ENCODE results near the gene GMDS. TPM values are rescaled to one million over a fixed set of nuclear protein-coding genes. Genes with fewer than 3 reads are reported as not detected.
A peak's percentile ranks its signal among the peaks of the same experiment; 100 is the strongest.

The GMDS gene
- total RNA-seq, 2 experiments from 2014 or later, result 36.6 to 42.8 TPM

- TF ChIP-seq, protein P1, sequence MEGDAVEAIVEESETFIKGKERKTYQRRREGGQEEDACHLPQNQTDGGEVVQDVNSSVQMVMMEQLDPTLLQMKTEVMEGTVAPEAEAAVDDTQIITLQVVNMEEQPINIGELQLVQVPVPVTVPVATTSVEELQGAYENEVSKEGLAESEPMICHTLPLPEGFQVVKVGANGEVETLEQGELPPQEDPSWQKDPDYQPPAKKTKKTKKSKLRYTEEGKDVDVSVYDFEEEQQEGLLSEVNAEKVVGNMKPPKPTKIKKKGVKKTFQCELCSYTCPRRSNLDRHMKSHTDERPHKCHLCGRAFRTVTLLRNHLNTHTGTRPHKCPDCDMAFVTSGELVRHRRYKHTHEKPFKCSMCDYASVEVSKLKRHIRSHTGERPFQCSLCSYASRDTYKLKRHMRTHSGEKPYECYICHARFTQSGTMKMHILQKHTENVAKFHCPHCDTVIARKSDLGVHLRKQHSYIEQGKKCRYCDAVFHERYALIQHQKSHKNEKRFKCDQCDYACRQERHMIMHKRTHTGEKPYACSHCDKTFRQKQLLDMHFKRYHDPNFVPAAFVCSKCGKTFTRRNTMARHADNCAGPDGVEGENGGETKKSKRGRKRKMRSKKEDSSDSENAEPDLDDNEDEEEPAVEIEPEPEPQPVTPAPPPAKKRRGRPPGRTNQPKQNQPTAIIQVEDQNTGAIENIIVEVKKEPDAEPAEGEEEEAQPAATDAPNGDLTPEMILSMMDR (IDR thresholded peaks at IDR 0.05), result no peak
- no peaks in the 10 kb centered on the region for H3K27me3 Mint-ChIP-seq
- CTCF ChIA-PET, result no interaction called here
- intact Hi-C loops (cut with micrococcal nuclease), result no loop called here
- H3K27ac Mint-ChIP-seq, result no peak overlapping the region
- POLR2A ChIA-PET, result no interaction called here
- DNase-seq (no peak), ATAC-seq (no peak)
- no peak overlapping the region for H3K4me3 Mint-ChIP-seq
- H3K36me3 Mint-ChIP-seq (ENCODE audit: low read depth), result peaks cover 14% of the 10 kb centered on the region
- H3K4me1 Mint-ChIP-seq (ENCODE audit: low read depth), result peaks cover 14% of the 10 kb centered on the region
- H3K9me3 Mint-ChIP-seq, result peaks cover 2% of the 10 kb centered on the region
Observed at GRCh38 chr6:1894954-1895353, 350.5 kb downstream of the GMDS start.

GRCh38 chr6:1893470-1894130, 351.8 kb downstream of the GMDS start:
- ChIA-PET CTCF (interaction anchor here (0.6 to 1.2 kb wide), 3 partner anchors 10 to 210 kb away, joined by 3 read pairs; no protein-coding TSS in a partner anchor), POLR2A (no interaction called here)
- no peak overlapping the region for H3K27ac Mint-ChIP-seq
- peaks cover 14% of the 10 kb centered on the region for H3K4me1 Mint-ChIP-seq (ENCODE audit: low read depth)
- no peaks in the 10 kb centered on the region for H3K27me3 Mint-ChIP-seq
- peaks cover 2% of the 10 kb centered on the region for H3K9me3 Mint-ChIP-seq
- ATAC-seq (no peak), DNase-seq (no peak)
- intact Hi-C loops (cut with micrococcal nuclease), result no loop called here
- TF ChIP-seq, protein P1 (IDR thresholded peaks at IDR 0.05), result no peak
- peaks cover 14% of the 10 kb centered on the region for H3K36me3 Mint-ChIP-seq (ENCODE audit: low read depth)
- no peak overlapping the region for H3K4me3 Mint-ChIP-seq

DNA sequence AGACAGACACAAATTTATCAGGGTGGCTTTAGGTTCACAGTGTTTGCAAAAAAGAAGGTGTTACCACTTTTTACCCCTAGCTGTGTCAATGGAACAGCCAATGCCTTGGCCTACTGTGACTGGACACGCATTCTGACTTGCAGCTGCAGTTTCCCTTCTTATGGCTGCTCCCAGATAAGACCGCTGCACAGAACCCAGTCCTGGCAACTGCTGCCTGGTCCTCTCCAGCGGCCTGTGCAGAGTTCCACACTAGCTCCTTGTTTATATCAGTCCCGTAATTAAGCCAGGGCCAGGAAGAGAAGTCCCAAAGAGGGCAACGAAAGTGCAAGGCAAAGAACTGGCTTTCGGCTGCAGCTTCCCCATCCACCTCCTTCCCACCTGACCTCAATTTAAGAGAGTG, 352.7 kb downstream of the GMDS start:
- DNase-seq, result no peak
- POLR2A ChIA-PET, result no interaction called here
- Mint-ChIP-seq H3K9me3 (peaks cover 2% of the 10 kb centered on the region), H3K4me1 (ENCODE audit: low read depth) (peaks cover 14% of the 10 kb centered on the region), H3K27ac (no peak overlapping the region), H3K27me3 (no peaks in the 10 kb centered on the region), H3K4me3 (no peak overlapping the region), H3K36me3 (ENCODE audit: low read depth) (peaks cover 14% of the 10 kb centered on the region)
- intact Hi-C loops (cut with micrococcal nuclease), result no loop called here
- TF ChIP-seq, protein P1 (IDR thresholded peaks at IDR 0.05), result no peak
- CTCF ChIA-PET, result interaction anchor here (0.7 kb wide), 1 partner anchor 9 kb away, joined by 3 read pairs; no protein-coding TSS in a partner anchor
- ATAC-seq, result no peak

GRCh38 chr6:1890987-1891386, 354.4 kb downstream of the GMDS start:
- Mint-ChIP-seq H3K27ac (no peak overlapping the region), H3K4me3 (no peak overlapping the region), H3K9me3 (peaks cover 2% of the 10 kb centered on the region), H3K36me3 (ENCODE audit: low read depth) (peaks cover 14% of the 10 kb centered on the region), H3K4me1 (ENCODE audit: low read depth) (peaks cover 14% of the 10 kb centered on the region), H3K27me3 (no peaks in the 10 kb centered on the region)
- ATAC-seq (peak; percentile 27), DNase-seq (peak; percentile 7)
- intact Hi-C loops (cut with micrococcal nuclease), result no loop called here
- CTCF ChIA-PET, result no interaction called here
- TF ChIP-seq, protein P1 (IDR thresholded peaks at IDR 0.05), result no peak
- POLR2A ChIA-PET, result no interaction called here

GRCh38 chr6:1890071-1890470, 355.3 kb downstream of the GMDS start:
- Mint-ChIP-seq H3K36me3 (ENCODE audit: low read depth) (peaks cover 14% of the 10 kb centered on the region), H3K27me3 (no peaks in the 10 kb centered on the region), H3K9me3 (peaks cover 2% of the 10 kb centered on the region), H3K27ac (no peak overlapping the region), H3K4me1 (ENCODE audit: low read depth) (peaks cover 14% of the 10 kb centered on the region), H3K4me3 (no peak overlapping the region)
- CTCF ChIA-PET, result no interaction called here
- ATAC-seq (no peak), DNase-seq (peak; percentile 24)
- POLR2A ChIA-PET, result no interaction called here
- TF ChIP-seq, protein P1 (IDR thresholded peaks at IDR 0.05), result no peak
- intact Hi-C loops (cut with micrococcal nuclease), result no loop called here
